HG03139 (cell line): ENCODE data around the gene ITGBL1.

Experiments used
- ATAC-seq: cut with Tn5 transposase; IDR thresholded peaks from one replicate; pipeline ENCODE4 v1.9.1; 2021; ENCODE audit not compliant: unreplicated experiment

Gene ITGBL1

DNA sequence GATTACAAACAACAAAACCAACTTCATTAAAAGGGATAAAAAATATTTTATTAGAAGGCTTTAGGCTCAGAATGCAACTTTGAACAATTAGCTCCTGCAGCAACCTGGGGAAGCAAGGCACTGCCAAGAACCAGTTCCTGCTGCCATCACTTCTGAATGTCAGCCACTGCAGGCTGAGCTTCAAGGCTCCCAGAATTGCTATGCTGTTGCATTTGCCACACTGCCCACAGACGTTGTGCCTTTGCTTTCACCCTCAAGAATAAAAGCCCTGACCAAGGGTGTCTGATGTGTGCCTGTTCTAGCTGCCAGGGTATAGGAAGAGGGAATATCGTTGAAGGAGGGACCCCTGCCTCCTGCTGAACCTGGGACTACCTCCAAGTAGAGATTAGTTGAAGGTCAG, 238.4 kb downstream of the ITGBL1 start:
- no peak for ATAC-seq

DNA sequence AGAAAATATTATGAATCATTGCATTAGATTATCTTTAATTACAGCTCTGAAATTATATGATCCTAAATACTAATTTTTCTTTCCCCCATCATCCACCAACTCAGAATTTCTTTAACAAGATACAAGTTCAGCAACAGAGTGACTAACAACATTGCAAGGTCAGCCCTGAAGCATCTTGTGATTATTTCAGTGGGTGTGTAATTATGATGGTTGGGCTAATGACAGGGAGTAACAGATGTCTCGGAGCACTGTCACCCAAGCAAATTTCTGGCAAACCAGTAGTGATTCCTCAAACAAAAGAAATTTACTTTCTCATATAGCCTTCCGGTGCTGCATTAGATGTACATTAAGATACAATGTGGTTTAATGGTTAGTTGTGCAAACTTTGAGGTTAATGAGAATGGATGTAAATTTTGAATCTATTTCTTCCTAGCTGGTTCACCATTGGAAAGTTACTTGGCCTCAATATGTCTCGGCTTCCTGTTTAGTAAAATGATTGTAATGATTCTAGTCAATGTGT, 238.9 kb downstream of the ITGBL1 start:
- ATAC-seq: no peak

DNA sequence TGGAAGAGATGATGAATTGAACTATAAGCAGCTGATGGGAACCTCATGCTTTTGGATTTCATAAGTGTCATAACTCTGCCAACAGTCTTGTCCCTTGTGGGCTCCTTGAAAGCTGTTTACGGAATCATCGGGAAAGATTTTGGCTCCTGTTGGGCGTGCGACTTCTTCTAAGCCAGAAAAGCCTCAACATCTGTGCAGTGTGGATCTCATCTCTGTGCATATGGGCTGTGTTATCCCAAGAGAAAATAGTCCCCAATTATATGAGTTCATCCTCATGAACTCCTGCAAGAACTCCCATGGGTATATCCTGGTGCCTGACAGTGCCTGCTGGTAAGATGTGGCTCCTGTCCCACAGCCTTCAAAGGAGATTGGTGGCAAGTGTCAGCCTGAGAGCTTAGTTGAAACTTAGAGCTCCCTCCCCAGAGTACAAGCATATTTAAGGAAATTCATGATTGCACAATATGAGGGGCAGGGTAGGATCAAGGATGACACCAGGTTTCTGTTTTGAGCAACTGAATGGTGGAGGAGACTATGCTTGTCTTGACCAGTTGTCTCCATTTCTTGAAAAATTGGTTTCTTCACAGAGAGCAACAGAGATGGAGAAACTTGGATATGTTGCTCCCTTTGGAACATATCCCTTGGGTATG, 243.5 kb downstream of the ITGBL1 start:
- no peak for ATAC-seq

DNA sequence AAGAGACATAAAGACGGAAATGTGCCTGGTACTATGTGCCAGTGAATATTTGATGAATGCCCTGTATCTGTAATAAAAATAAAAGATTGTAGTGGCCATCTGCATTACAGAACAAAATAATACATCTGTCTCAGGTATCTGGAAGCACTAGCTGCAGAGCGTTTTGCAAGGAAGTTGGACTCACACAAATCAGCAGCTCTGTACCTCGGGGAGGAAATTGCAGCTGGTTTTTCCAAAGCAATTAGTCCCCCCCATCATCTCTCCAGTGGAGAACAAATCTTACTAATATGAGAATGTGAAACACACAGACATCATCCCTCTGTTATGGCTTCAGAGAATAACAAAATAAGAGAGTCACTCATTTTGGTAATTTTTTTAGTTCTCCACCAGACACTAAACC, 245.3 kb downstream of the ITGBL1 start:
- no peak for ATAC-seq

DNA sequence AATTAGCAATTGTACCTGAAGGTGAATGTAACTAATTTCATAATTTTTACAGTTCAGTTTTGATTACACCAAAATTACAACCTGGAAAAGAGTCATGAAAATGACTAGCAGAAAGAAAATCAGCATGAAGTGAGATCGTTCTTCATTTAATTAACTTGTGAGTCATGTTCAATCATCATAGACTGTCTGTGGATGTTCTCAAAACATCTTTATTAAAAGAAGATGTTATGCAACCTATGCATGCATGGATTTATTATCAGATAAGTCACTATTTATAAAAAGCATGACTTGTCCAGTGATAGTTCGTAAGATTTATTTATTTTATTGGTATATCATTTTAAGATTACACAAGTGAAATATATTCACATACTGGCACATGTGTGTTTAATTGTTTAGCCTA, 245.9 kb downstream of the ITGBL1 start:
- ATAC-seq: no peak

DNA sequence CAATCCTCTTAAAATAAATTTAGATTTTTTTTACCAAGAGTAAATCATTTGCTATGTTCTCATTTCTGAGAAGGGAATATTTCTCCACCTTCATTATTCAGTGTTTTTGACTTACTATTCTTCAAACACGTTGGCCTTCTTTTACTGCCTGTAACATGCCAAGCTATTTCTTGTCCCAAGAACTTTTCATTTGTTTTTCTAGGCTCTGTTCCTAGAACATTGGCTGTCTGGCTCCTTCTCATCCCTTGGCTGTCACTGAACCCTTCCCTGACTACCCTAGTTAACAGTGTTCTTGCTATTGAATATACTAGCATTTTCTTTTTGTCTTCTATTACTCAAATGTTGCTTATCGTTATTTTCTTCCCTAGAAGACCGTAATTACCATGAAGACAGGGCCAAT, 248.1 kb downstream of the ITGBL1 start:
- no peak for ATAC-seq

DNA sequence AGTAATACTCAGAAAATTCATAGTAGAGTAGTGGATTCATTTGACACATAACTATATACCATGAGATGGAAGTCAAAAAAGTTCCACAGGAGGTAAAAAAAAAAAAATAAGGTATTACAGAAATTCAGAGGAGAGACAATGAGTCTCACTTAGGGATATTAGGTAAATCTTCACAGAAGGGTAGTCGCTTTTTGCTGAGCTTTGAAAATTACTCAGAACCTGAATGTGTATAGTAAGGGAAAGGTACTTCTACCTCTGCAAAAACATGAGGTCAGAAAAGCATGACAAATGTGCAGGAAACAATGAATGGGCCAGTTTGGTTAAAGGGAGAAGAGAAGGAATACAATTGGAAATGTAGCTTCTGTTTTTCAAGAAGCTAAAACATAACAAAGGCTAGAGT, 250.6 kb downstream of the ITGBL1 start:
- ATAC-seq: no peak

DNA sequence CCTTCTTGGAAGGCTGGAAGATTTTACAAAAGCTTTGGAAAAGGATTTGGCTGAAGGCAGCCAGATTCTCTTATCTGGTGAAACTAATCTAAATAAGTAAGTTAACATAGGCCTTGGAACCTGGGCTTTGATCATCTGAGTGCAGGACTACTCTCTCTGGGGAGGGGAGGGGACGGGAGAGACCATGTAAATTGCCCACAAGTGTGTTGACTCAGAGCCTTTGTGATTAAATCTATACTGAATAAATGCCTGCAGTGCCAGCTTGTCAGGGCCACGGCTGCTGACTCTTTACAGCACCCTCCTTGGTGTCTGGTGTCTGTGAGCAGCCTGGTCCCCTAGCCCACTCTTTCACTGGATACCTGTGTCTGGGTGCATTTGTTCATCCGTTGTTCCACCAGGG, 251.4 kb downstream of the ITGBL1 start:
- no peak for ATAC-seq

DNA sequence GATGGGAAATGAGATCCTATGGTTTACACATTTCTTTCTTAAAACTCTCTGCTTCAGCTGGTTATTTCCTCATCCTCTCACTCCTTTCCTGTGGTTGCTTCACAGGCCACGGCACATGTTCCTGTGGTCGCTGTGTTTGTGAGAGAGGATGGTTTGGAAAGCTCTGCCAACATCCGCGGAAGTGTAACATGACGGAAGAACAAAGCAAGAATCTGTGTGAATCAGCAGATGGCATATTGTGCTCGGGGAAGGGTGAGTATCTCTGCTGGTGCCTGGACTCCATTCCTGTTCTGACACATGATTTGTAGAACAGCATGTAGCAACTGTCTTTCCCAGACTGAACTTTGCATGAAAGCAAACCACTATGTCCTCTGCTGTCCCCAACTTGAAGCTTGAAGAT, 254.2 kb downstream of the ITGBL1 start:
- ATAC-seq: peak; percentile 60

DNA sequence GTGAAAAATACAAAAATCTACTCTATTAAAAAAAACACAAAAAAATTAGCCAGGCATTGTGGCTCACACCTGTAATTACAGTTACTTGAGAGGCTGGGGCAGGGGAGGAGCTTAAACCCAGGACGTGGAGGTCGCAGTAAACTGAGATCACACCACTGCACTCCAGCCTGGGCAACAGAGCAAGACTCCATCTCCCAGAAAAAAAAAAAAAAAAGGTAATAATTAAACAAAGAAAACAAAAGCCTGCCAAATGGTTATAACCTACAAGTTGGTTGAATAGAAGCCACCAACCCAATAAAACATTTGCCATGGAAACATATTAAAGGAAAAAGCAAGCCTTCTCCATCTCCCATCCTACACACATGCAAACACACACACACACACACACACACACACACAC, 255.2 kb downstream of the ITGBL1 start:
- ATAC-seq: no peak

DNA sequence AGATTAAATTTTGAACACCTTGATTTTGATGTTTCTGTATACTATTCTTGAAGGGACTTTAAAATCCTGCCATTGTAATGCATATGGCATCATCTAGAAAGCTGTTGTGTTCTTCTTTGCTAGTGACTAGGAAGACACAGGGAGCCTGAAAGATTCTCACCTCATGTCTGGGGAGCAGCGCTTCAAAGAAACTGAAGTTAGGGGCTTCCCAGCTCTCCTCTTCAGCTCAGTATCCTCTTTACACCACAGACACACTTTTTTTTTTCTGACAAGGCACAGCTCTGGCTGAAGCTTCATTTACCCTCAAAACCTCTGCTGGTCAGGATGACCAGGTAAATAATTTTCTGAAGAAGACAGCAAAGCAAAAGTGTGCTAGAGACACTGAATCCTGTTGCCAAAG, 255.6 kb downstream of the ITGBL1 start:
- ATAC-seq: no peak

DNA sequence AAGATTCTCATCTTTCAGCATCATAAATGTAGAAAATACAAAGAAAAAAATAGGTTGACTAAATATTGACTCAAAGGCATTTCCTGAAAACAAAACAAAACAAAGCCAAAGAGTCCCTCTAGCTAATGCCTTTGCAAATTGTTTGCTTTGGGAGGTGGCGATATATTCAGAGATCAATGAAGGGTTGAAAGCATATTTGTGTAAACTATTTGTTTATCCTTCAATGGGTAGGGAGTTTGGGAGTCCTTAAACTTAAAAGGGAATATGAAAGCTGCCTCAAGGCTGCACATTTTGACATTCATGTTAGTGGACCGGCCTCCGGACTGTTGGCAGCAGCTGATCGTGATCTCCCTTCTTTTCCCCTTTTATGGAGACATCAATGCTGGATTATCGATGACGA, 257.5 kb downstream of the ITGBL1 start:
- no peak for ATAC-seq

DNA sequence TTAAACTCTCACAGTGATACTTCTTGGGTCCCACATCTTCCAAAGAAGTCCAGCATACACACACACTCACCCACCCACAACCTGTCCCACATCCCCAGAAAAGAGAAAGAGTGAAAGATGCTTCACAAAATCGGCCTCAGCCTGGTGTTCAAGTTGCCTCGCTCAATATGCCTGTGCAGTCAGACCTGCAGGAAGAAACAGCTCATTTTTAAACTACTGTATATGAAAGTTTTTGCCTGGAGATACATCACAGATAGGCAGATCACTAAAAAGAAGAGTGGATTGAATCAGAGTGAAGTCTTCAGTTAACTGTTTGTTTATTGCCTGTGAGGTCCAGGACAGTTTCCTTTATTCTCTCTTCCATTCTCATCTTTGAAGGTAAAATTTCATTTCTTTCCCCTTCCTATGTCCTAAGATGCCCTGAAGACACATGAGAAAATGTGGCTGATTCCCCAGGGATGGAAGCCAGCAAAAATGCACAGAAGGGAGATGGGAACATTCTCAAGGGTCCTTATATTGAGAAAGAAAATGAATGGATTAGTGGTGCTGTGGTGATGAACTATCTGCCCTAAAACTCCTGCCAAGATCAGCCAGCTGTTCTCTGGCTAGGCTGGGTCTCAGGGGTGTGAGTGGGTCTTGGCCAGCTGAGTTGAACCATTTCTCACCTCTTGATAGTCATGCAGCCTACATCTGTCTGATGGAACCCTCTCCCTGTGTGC, 259.0 kb downstream of the ITGBL1 start:
- no peak for ATAC-seq

DNA sequence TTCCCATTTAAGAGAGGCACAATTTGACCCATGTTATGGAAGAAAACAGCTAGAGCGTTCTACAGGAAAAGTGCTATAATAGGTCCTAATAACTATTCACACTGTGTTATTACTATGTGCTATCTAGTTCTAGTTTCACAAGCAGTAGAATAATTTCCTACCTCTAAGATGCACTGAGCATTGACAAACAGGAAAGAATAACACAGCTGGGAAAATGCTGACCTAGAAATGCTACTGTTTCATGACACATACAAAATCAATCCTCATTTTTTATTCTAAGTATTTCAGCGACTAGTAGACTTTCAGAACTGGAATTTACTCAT, 259.5 kb downstream of the ITGBL1 start:
- no peak for ATAC-seq

DNA sequence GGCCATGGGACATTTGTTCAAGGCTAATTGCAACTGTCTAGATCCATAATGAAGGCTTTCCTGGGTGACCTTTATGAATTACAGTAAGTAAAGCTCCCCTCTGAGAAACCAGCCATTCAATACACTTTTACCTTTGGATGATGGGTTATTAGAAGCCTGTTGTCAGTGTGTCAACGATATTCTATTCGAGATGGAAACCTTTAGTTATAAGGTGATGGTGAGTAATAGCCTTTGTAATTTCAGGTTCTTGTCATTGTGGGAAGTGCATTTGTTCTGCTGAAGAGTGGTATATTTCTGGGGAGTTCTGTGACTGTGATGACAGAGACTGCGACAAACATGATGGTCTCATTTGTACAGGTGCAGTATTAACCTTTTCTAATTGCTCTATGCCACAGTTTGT, 261.7 kb downstream of the ITGBL1 start:
- no peak for ATAC-seq

DNA sequence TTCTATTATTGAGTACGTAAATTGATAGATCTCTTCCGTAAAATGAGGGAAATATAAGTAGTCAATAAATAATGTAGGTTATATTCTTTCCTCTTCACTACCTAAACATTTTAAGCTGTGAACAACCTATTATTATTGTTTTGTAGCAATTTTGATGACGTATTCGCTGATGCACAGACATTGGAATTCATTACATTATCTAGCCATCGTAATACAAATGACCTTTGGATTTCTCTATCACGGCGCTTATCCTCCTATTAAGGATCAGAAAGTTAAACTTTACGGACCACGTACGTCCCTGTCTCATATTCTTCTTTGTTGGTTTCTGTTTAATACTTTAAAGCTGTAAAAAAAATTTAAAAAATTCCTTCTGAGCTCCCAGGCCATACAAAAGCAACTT, 264.9 kb downstream of the ITGBL1 start:
- ATAC-seq: no peak

DNA sequence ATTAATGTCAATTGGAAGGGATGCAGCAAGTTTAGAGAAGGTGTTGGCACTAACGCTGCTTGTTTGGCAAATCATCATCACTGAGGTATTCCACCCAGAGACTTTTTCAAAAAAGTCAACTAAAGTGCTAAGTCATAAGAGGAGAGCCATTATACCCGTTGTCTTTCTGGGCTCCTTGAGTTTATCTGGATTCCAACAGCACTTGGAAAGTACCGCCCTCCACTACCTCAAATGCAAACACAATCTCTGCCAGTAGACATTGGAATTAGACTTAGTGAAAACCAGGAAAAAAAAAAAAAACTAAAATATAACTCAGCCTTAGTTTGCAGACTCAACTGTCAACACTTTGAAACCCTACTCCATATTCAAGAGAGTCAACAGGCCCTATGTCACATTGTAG, 266.0 kb downstream of the ITGBL1 start:
- ATAC-seq: no peak

DNA sequence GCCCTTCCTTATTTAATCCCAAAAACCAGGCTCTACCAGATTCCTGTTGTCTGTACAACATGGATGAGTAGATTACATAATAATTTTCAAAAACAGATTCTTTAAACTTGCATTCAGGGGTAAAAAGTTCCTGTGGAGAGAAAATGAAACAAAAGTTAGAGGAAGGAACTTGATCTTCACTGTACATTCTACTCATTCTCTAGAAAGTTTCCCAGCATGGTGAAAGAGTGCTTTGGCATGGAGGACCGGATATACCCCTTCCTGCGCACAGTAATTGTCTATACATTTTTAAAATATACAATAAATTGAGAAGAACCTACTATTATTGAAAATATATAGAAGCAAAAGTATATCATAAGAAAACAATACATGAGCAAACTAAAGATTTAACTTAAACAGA, 274.2 kb downstream of the ITGBL1 start:
- ATAC-seq: no peak

DNA sequence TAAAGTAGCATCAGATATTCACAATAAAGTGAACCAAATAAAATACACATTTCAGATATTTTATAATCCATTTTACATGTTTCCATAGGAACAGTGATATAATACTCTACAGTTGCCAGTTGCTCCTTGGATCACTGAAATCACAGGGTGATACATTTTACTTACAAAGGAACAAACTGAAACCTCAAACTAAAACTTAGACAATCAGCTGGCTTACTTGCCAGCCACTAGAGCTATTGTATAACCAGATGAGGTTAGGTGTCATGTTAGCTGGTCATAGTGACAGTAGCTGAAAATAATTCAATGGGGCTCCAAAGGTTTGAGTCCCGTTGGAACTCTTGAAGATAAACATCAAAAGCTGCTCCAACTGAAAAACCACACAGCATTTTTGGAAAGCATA, 274.6 kb downstream of the ITGBL1 start:
- no peak for ATAC-seq

DNA sequence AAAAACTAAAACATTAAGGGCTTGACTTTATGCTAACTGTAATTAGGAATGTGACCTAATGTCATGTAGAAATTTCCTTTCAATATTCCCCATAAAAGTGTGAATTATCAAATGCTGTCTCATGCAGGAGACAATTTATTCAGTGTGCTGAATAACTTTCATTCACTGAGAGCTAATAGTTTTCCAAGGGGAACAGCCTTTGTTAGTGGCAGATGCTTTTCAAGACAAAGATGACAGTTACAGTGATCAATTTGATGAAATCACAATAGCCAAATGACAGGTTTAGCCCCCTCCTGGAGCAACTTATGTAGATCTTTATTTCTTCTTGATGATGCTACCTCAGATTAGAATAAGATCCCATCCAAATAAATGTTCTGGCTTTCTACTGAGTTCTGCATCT, 275.5 kb downstream of the ITGBL1 start:
- ATAC-seq: no peak

DNA sequence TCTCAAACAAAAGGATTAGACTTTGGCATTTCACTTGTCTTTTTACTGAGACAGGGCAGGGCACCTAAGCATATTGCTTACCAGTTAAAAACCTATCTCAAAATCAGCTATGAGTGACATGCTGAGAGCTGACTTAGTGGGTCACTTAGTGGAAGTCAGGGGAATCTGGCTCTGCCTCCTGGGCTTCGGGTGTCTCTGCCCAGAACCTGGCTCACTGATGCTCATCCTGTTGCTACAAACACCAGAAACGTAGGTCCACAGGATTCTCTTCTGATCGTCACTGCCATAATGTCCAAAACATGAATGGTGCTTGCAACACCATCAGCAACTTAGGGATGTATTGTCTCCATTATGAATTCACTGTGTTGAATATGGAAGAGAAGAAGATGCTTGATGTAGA, 276.1 kb downstream of the ITGBL1 start:
- ATAC-seq: no peak

DNA sequence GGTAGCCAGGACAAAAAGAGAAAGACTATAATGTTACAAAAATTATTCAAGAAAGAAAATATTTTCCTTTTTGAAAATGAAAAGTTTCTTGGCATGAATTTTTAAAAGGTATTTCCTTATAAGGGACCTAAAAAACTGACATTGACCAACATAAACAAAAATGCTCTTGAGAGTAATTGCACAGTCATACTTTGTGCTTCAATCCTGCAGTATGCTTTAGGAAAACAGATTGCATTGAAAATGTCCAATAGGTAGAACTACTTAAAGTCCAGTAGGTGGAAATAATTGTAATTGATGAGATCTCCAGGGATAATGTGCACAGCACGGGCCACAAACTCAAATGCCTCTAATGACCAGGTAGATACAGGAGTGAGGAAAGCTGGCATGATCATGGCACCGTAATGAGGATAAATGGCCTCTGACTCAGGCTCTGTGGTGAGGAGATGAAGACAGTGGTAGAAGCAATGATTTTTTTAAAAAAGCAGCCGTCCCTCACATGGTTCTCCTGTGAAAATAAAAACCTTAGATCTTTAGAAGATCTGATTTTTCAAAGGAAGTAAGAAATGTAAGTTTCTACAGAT, 278.0 kb downstream of the ITGBL1 start:
- no peak for ATAC-seq

DNA sequence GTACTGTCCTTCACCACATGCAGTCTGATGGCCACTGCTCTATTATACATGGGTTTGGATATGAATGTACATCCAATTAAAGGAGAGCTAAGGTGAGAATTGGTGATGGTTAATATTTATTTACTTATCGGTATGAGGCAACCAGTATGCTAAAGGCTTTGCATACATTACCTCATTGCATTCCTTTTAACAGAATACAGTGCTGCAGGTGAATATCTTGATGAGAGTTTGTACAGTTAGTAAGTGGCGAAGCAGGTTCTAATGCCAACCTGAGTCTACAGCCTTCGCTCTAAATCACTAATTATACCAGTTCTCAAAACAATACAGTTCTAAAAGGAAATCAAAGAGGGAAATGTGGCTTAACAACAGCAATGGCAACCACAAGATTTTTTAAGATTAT, 284.1 kb downstream of the ITGBL1 start:
- no peak for ATAC-seq
